Fibroblast of skin of back (primary cell): Measurements from ENCODE around the gene PI4K2B. TPM values are rescaled to one million over a fixed set of nuclear protein-coding genes. Genes with fewer than 3 reads are reported as not detected.
"Not testable (repeated sequence)": the region's sequence is repeated elsewhere in the genome, so short reads cannot be mapped to it uniquely, and the experiment has no call there.

Experiments
- DNase-seq: peaks from one replicate; pipeline ENCODE4 v3.0.0-alpha.2; 2013
- polyA plus RNA-seq, 2 experiments: library from polyadenylated mRNA; unstranded; fragments of 120-200 nt; gene quantifications; one replicate each; pipeline ENCODE4 v1.2.1, GENCODE V29; 2013; ENCODE audit not compliant: insufficient read length in 2 of 2

PI4K2B gene
- polyA plus RNA-seq (2013, experiment 1 of 2; ENCODE audit: insufficient read length): 14.9 TPM
- 11.9 TPM for polyA plus RNA-seq (2013, experiment 2 of 2; ENCODE audit: insufficient read length)

GRCh38 chr4:25233737-25234389 is at the start of gene PI4K2B:
Gene PI4K2B (plus strand): TSS chr4:25234033. CDS start chr4:25234164, 131 bp downstream.
- peak; percentile 82 for DNase-seq

DNA sequence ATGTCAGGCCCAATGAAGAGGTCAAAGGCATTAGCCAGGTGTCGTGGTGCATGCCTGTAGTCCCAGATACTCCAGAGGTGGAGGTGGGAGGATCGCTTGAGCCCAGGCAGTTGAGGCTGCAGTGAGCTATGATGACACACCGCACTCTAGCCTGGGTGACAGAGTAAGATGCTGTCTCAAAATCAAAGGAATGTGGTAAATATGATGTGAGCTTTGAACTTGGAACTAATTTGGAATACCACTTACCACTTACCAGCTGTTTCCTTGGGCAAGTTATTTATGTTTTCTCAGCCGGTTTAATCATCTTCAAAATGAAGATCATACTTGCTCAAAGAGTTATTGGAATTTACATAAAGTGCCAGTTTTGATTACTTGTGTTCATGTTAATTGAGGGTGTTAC is 49.8 kb upstream of the PI4K2B start:
- no peak for DNase-seq

GRCh38 chr4:25190407-25190806 is 43.4 kb upstream of the PI4K2B start:
- DNase-seq: no peak

DNA sequence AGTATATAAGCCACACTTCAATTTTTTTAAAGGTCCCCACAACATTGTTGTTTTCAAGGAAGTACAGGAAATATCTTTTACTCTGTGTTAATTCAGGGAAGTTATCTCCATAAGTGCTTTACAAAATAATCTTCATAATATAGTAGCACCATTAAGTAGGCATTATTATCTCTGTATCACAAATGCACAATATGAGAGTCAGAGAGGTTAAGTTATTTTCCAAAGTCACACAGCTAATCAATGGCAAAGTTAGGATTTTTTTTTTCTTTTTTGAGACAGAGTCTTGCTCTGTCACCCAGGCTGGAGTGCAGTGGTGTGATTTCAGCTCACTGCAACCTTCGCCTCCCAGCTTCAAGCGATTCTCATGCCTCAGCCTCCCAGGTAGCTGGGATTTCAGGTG is 35.1 kb upstream of the PI4K2B start:
- DNase-seq: no peak

- no peak for DNase-seq
These were observed 25.8 kb upstream of the PI4K2B start for GRCh38 chr4:25207997-25208396.

DNA sequence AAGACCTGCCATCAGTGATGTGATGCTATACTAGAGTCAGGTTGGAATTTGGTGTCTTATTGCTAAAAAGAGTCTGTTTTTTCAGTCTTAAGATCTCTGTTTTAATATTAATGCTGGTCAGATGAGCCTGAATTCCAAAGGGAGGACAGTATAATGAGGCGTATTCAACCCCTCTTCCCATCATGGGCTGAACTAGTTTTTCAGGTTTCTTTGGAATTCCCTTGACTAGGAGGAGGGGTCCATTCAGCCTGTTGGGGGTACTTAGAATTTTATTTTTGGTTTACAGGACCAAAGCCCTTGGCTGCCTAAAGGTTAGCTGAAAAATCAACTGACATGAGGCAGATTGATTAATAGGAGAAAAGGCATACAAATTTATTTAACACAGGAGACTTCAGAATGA is 24.1 kb upstream of the PI4K2B start:
- DNase-seq: no peak

- no peak for DNase-seq
These were observed 22.1 kb upstream of the PI4K2B start for GRCh38 chr4:25211721-25212120.

DNA sequence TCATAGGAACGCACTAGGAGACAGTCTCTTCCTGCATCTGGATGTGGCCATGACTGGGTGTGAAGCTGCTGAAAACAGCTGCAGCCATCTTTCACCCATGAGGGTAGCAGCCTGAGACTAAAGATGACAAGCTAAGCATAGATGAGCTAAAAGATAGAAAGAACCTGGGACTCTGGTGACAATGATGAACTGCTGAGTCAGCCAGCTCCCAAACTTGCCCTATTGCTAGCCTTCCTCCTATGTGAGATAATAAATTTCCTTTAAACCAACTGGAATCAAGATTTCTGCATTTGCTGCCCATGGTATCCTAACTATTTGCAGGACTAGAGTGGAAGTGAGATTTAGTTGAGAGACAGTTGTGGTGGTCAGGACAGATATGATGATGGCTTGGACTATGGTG is 21.0 kb upstream of the PI4K2B start:
- no peak for DNase-seq

GRCh38 chr4:25213347-25213979 is 20.4 kb upstream of the PI4K2B start:
- DNase-seq: no peak

GRCh38 chr4:25214750-25215149 is 19.1 kb upstream of the PI4K2B start:
- DNase-seq: not testable (repeated sequence)

DNA sequence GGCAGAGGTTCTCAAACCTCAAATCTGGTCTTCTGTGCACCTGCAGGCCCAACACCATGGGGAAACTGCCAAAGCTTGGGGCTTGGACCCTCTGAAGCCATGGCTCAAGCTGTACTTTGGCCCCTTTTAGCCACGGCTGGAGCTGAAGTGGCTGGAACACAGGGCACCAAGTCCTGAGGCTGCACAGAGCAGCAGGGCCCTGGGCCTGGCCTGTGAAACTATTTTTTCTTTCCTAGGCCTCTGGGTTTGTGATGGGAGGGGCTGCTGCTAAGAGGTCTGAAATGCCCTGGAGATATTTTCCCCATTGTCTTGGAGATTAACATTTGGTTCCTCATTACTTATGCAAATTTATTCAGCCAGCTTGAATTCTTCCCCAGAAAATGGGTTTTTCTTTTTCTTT is 18.3 kb upstream of the PI4K2B start:
- no peak for DNase-seq

DNA sequence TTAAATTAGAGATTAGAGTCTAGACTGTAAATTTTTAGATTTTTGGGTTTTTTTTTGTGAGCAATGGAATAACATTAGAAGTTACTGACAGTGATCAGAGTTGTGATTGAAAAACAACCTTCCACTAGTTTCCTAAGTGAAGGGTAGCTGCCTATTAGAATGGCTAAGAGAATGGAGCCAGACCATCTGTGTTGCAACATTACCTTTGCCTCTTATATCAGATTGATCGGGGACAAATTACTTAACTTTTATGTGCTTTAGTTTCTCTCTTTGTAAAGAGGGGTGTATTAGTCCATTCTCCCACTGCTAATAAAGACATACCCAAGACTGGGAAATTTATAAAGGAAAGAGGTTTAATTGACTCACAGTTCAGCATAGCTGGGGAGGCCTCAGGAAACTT is 12.5 kb upstream of the PI4K2B start:
- DNase-seq: no peak

DNA sequence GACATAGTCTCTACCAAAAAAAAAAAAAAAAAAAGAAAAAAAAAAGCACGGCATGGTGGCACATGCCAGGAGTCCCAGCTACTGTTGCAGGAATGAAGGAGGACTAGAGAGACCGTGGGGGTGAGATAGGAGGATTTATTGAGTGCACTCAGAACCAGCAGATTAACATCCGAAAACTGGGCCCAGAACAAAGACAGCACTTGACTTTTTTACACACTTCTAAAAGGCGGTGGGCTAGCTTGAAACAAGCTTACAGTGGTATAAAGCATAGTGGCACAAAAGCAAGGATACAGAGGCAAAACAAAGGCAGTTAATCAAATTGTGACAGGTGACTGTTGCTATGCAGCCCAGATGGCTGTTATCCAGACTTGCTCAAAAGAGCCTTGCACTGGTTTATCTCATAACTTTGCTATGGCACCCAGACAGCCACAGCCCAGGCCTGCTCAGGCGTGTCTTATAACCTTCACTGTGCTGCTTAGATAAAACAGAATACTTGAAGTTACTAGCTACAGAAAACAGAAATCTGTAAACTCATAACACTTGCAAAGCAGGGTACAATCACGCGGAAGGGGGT is 9.9 kb upstream of the PI4K2B start:
- DNase-seq: peak; percentile 19

- no peak for DNase-seq
These were observed 4.0 kb upstream of the PI4K2B start for GRCh38 chr4:25229804-25230203.

- DNase-seq: no peak
These were observed 639 bp upstream of the PI4K2B start for GRCh38 chr4:25233194-25233593.

DNA sequence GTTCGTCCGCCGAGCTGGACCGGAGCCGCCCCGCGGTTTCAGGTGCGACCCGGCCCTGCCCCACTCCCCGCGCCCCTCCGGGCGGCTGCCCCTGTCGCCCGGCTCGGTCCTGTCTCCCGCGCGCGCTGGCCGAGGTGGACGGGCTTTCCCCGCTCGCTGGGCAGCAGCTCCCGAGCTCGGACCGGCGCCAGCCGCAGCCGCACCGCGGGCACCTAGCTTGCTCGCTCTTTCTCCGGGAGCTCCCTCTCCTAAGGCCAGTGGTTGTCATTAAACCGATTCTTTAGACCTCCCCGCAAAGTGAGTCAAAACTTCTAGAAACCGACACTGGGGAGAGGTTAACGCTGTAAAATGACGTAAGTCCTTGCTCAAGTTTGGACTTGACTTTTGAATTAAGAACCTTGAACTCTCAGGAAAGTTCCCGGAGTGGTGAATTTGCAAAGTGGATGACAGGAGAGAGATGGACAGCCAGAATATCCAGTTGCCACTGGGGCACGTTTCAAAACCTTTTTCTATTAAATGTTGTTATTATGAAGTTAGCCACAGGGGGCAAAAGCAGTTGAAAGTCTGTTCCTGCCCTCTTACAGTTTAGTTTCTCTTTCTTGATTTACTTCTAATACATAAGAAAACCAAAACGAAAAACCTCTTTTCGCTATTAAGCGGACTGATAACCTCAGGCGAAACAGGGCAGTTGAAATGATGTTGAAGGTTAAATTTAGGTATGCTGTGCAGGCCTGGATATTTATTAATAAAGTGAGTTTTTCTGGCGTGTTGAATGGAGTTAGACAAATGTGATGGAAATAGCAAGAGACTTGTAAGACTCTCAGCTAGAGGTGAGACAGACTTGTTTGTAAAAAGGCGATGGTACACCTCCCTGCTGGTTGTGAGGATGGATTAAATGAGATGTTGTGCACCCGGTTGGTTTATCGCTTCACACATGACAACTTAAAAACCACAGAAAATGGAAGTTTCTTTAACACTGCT is 847 bp downstream of the PI4K2B start:
- DNase-seq: peak; percentile 82

DNA sequence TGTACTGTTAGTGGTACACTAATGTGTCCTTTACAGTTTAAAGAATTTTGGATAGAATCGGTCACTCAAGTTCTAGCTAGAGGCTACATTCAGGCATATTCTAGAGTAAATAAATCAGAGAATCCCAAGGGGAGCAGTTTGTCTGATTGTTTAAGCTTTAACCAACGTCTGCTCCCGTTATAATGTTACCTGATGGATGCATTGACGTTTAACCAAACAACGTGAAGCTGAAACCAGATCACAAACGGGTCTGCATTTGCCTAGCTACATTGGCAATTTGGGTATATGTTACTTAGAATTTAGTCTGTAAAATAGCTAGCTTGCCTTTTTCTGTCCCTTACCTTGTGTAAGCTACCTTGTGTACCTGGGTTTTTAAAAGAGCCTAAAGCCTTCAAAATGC is 1.6 kb downstream of the PI4K2B start:
- no peak for DNase-seq

DNA sequence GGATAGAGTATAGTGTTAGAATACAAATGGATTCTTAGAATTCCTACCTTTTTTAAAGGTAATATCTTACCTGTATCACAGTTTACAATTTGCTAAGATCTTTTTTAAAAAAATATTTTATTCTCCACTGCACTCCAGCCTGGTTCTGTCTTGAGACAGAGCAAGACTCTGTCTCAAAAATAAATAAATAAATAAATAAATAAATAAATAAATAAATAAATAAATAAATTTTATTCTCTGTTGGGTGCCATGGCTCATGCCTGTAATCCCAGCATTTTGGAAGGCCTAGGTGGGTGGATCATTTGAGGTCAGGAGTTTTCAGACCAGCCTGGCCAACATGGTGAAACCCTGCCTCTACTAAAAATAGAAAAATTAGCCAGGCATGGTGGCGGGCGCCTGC is 2.2 kb downstream of the PI4K2B start:
- DNase-seq: not testable (repeated sequence)

DNA sequence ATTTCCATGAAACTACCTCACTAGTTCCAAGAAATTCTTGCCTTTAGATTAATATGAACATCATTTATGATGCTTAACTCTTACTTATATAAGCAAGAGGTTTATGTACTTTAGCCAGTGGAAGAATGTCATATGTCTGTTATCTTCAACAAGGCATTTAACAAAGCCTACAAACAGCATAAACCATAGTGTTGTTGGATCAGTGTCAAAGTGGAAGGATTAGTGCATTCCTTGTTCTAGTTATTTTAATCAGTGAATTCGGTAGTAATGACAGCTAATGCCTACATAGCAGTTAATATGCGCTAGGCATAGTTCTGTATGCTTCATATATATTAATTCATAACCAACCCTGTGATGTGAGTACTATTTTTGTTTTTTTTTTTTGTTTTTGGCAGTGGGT is 3.1 kb downstream of the PI4K2B start:
- no peak for DNase-seq

GRCh38 chr4:25238052-25238451 is 4.2 kb downstream of the PI4K2B start:
- DNase-seq: no peak

- not testable (repeated sequence) for DNase-seq
These were observed 5.7 kb downstream of the PI4K2B start for GRCh38 chr4:25239528-25239927.

DNA sequence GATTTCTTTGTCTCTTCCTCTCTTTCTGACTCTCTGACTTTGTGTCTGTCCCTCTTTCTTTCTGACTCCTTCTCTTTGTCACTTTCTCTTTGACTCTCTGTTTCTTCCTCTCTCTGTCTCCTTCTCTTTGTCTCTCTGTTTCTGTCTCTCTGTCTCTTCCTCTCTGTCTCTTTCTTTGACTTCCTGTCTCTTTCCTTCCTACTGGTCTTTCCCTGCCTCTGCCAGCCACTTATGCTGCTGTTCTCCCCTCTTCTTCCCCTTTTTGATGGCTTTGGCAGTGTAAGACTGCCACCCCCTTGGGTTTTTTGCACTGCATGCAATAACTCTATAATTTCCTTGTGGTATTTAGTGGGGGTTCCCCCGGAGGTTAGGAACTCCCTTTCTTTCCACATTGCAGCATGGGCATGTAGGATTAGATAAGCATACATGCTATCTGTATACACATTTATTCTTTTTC is 6.9 kb downstream of the PI4K2B start:
- not testable (repeated sequence) for DNase-seq

- not testable (repeated sequence) for DNase-seq
These were observed 8.4 kb downstream of the PI4K2B start for GRCh38 chr4:25242195-25242594.
